Lung (tissue), 12 donors: ENCODE measurements around the gene PTCHD4. TPM values are rescaled to one million over a fixed set of nuclear protein-coding genes. Genes with fewer than 3 reads are reported as not detected.

Source experiments
- ATAC-seq: fragments of 200-7000 bp; cut with Tn5 transposase; one replicate; pipeline ENCODE4 v1.9.1; 2020; ENCODE audit warnings: moderate number of reproducible peaks; ENCODE audit not compliant: insufficient read depth, low FRiP score
- DNase-seq, 3 donors: peaks; one replicate each; pipeline ENCODE4 v3.0.0-alpha.2; 2013 to 2017
- H3K27ac ChIP-seq, 2 donors: one replicate each; pipeline ENCODE4 v1.5.1; 2013; ENCODE audit warnings: mild to moderate bottlenecking in 2 of 2, moderate library complexity in 2 of 2, control low read depth in 1 of 2, inconsistent platforms in 1 of 2, low read depth in 1 of 2, low read length in 1 of 2
- H3K27me3 ChIP-seq, 3 donors: one replicate each; pipeline ENCODE4 v1.5.1; 2013; ENCODE audit warnings: low read length in 2 of 3; ENCODE audit not compliant: control insufficient read depth in 3 of 3, insufficient read depth in 3 of 3
- H3K36me3 ChIP-seq, 4 donors: one replicate each; pipeline ENCODE4 v1.5.1; 2013; ENCODE audit warnings: low read length in 4 of 4, mild to moderate bottlenecking in 1 of 4, moderate library complexity in 1 of 4; ENCODE audit not compliant: control insufficient read depth in 4 of 4, insufficient read depth in 4 of 4
- H3K4me1 ChIP-seq, 5 donors: one replicate each; pipeline ENCODE4 v1.5.1; 2013; ENCODE audit warnings: low read length in 5 of 5, mild to moderate bottlenecking in 2 of 5, moderate library complexity in 1 of 5; ENCODE audit not compliant: control insufficient read depth in 5 of 5, insufficient read depth in 5 of 5
- H3K4me3 ChIP-seq: one replicate; pipeline ENCODE4 v1.5.1; 2013; ENCODE audit warnings: mild to moderate bottlenecking, control low read depth, moderate library complexity
- H3K9ac ChIP-seq, 2 donors: one replicate each; pipeline ENCODE4 v1.5.1; 2013; ENCODE audit warnings: low read length in 2 of 2, control low read depth in 1 of 2; ENCODE audit not compliant: insufficient read depth in 1 of 2
- H3K9me3 ChIP-seq, 4 donors: one replicate each; pipeline ENCODE4 v1.5.1; 2013; ENCODE audit warnings: low read length in 3 of 4, mild to moderate bottlenecking in 1 of 4, moderate library complexity in 1 of 4; ENCODE audit not compliant: control insufficient read depth in 4 of 4, insufficient read depth in 3 of 4
- CTCF ChIP-seq: IDR thresholded peaks from 2 replicates; pipeline ENCODE4 v1.5.1; 2012; ENCODE audit warnings: mild to moderate bottlenecking; ENCODE audit errors: control extremely low read depth, extremely low read depth
- WGBS, 2 donors: extraction: QIAGEN DNeasy Blood & Tissue Kit; methylation state at CpG; one replicate each; pipeline ENCODE4 v1.1.7; 2013; 5-methylcytosine and 5-hydroxymethylcytosine counted together
- polyA plus RNA-seq, 2 donors: library from polyadenylated mRNA; stranded (reverse); fragments of 200-250 nt; gene quantifications; one replicate each; pipeline ENCODE4 v1.2.1, GENCODE V29; 2013
- total RNA-seq, 2 donors: library from RNA; depleted of rRNA in 1 of 2; stranded (reverse); fragments of >200 nt in 1 of 2; gene quantifications; one replicate each; pipeline ENCODE4 v1.2.1, GENCODE V29; 2014 to 2021
- donor health status: control.
- donor health status: control.
- donor health status: Bipolar disorder and iron deficiency.
- donor health status: healthy.
- donor health status: DM: yes; HTN: yes; CAD: no.

PTCHD4 gene
- total and polyA plus RNA-seq, 4 donors: 0.03 to 0.52 (median 0.22) TPM

- TF ChIP-seq CTCF: no peak
- Histone ChIP-seq H3K27ac (no peak overlapping the region), H3K27me3 (no peaks in the 10 kb centered on the region), H3K9ac (no peak overlapping the region), H3K36me3 (no peaks in the 10 kb centered on the region), H3K4me1 (no peaks in the 10 kb centered on the region), H3K9me3 (no peaks in the 10 kb centered on the region), H3K4me3 (no peak overlapping the region)
- DNase-seq (peak in 2 of 3 donors; percentile 30 to 43), ATAC-seq (no peak)
- WGBS, 2 donors: 71 to 74% methylated on average over 2 of the region's 2 CpGs
Measured at GRCh38 chr6:48136856-48137255, 25.9 kb upstream of the PTCHD4 start.

- 78 to 87% methylated on average over 5 of the region's 5 CpGs for WGBS, 2 donors
- Histone ChIP-seq H3K4me1 (no peaks in the 10 kb centered on the region), H3K4me3 (no peak overlapping the region), H3K27ac (no peak overlapping the region), H3K9me3 (no peaks in the 10 kb centered on the region), H3K9ac (no peak overlapping the region), H3K36me3 (no peaks in the 10 kb centered on the region), H3K27me3 (no peaks in the 10 kb centered on the region)
- TF ChIP-seq CTCF: no peak
- DNase-seq (no peak), ATAC-seq (peak; percentile 21)
Measured at GRCh38 chr6:48135323-48136084, 24.5 kb upstream of the PTCHD4 start.

GRCh38 chr6:48134246-48134645 is 23.2 kb upstream of the PTCHD4 start:
- WGBS, 2 donors: 52 to 56% methylated on average over 2 of the region's 2 CpGs
- H3K4me1 ChIP-seq: no peaks in the 10 kb centered on the region
- H3K4me3 ChIP-seq: no peak overlapping the region
- H3K27me3 ChIP-seq: no peaks in the 10 kb centered on the region
- ATAC-seq: no peak
- H3K36me3 ChIP-seq: no peaks in the 10 kb centered on the region
- no peak for DNase-seq
- no peak for TF ChIP-seq CTCF
- H3K27ac ChIP-seq: no peak overlapping the region
- no peaks in the 10 kb centered on the region for H3K9me3 ChIP-seq
- no peak overlapping the region for H3K9ac ChIP-seq
